K562 (cell line): Measurements from ENCODE around the gene CDC45. TPM values are rescaled to one million over a fixed set of nuclear protein-coding genes. Genes with fewer than 3 reads are reported as not detected.

Experiments used
- ATAC-seq: fragments of 200-7000 bp; cut with Tn5 transposase; 3 replicates; pipeline ENCODE4 v1.9.1; 2020; ENCODE audit warnings: moderate library complexity
- BruUV-seq: library from RNA; stranded (reverse); fragments of 400-500 nt; replicated peaks from 2 replicates; lab custom pipeline; 2021; lab: Mats Ljungman, UMichigan
- CTCF ChIA-PET: fragments of 300-600 bp; formaldehyde crosslinking; extraction: SDS; loops from one replicate; lab custom pipeline; 2021; ENCODE audit warnings: low intra/inter-chr PET ratio; lab: Yijun Ruan, JAX
- POLR2A ChIA-PET: fragments of 300-600, 350-650 bp; sonication (Branson Sonifier 250); formaldehyde crosslinking; extraction: SDS; loops from one replicate; lab custom pipeline; 2021; ENCODE audit warnings: antibody characterized with exemption, inconsistent platforms; lab: Yijun Ruan, JAX
- DNase-seq, 4 experiments: peaks; one replicate each; pipeline versions ENCODE4 v3.0.0 to v3.0.0-alpha.2; 2011 to 2018; ENCODE audit warnings: low spot score in 3 of 4, mixed read lengths in 3 of 4; ENCODE audit errors: extremely low read depth in 1 of 4
- FAIRE-seq: peaks from 2 replicates; lab custom pipeline; 2011; peaks lifted over from hg19 to GRCh38; lab: Jason Lieb, UNC
- H2AFZ ChIP-seq: 2 replicates; pipeline ENCODE4 v1.6.0; 2011; ENCODE audit warnings: low read depth, low read length, control low read depth, inconsistent platforms
- H3K27ac ChIP-seq: fragments of 200-600 bp; 3 replicates; pipeline ENCODE4 v1.8.0; 2011; ENCODE audit warnings: low read depth, mild to moderate bottlenecking, control low read depth, inconsistent platforms, low read length, moderate library complexity, mixed read lengths; ENCODE audit errors: extremely low read depth
- H3K27me3 ChIP-seq, 2 experiments: fragments of 300-600 bp in 1 of 2; 2 replicates in 1 of 2; 3 replicates in 1 of 2; pipeline versions ENCODE4 v1.6.0 to v1.8.0; 2011; ENCODE audit warnings: inconsistent platforms in 2 of 2, low read length in 2 of 2, mild to moderate bottlenecking in 1 of 2, mixed read lengths in 1 of 2, moderate library complexity in 1 of 2; ENCODE audit not compliant: control insufficient read depth in 2 of 2, insufficient read depth in 2 of 2
- H3K36me3 ChIP-seq: fragments of 300-600 bp; 3 replicates; pipeline ENCODE4 v1.8.0; 2011; ENCODE audit warnings: mild to moderate bottlenecking, low read length, inconsistent platforms; ENCODE audit not compliant: control insufficient read depth, insufficient read depth
- H3K4me1 ChIP-seq, 2 experiments: fragments of 200-600 bp in 1 of 2; replicated peaks in 1 of 2; 2 replicates in 1 of 2; 3 replicates in 1 of 2; pipeline versions ENCODE4 v1.5.1 to v1.8.0; 2011; ENCODE audit warnings: inconsistent platforms in 2 of 2, low read length in 2 of 2, mild to moderate bottlenecking in 1 of 2, mixed read lengths in 1 of 2, moderate library complexity in 1 of 2; ENCODE audit not compliant: control insufficient read depth in 2 of 2, insufficient read depth in 2 of 2
- H3K4me2 ChIP-seq: 2 replicates; pipeline ENCODE4 v1.6.1; 2011; ENCODE audit warnings: low read length, control low read depth, inconsistent platforms, mixed read lengths; ENCODE audit not compliant: insufficient read depth
- H3K4me3 ChIP-seq: fragments of 200-600 bp; sonication (generic), shearing (Covaris generic); 2 replicates; pipeline ENCODE4 v1.5.1; 2016; ENCODE audit warnings: control low read depth, inconsistent platforms
- H3K79me2 ChIP-seq: fragments of 200-600 bp; 3 replicates; pipeline ENCODE4 v1.8.0; 2011; ENCODE audit warnings: low read length, inconsistent platforms; ENCODE audit not compliant: control insufficient read depth, insufficient read depth
- H3K9ac ChIP-seq, 2 experiments: 2 replicates each; pipeline versions ENCODE4 v1.6.0 to v1.6.1; 2011; ENCODE audit warnings: low read depth in 2 of 2, low read length in 2 of 2, control low read depth in 1 of 2, inconsistent platforms in 1 of 2, mild to moderate bottlenecking in 1 of 2, mixed read lengths in 1 of 2; ENCODE audit not compliant: insufficient read depth in 1 of 2
- H3K9me1 ChIP-seq: one replicate; pipeline ENCODE4 v1.6.0; 2011; ENCODE audit warnings: inconsistent platforms, mild to moderate bottlenecking, low read length, moderate library complexity; ENCODE audit not compliant: control insufficient read depth, insufficient read depth
- H3K9me3 ChIP-seq: replicated peaks from 2 replicates; pipeline ENCODE4 v1.5.1; 2011; ENCODE audit warnings: low read depth, low read length, inconsistent platforms; ENCODE audit not compliant: control insufficient read depth, insufficient read depth
- H4K20me1 ChIP-seq: replicated peaks from 2 replicates; pipeline ENCODE4 v1.6.1; 2011; ENCODE audit warnings: low read length, inconsistent platforms, mixed read lengths; ENCODE audit not compliant: control insufficient read depth, insufficient read depth
- CHD7 ChIP-seq: fragments of 200-600 bp; sonication (generic); IDR thresholded peaks from one replicate; pipeline ENCODE4 v1.6.1; 2012; ENCODE audit warnings: mild to moderate bottlenecking, low read depth, low read length, inconsistent platforms
- DLX4 ChIP-seq: fragments of 250-450 bp; sonication (Bioruptor Pico); IDR thresholded peaks from 2 replicates; pipeline ENCODE4 v1.6.1; 2021; ENCODE audit warnings: mild to moderate bottlenecking
- IRF2 ChIP-seq: sonication (generic); formaldehyde crosslinking; IDR thresholded peaks from 2 replicates; pipeline ENCODE4 v1.8.1; 2022; ENCODE audit warnings: mild to moderate bottlenecking, missing genetic modification reagents
- KAT8 ChIP-seq: fragments of 450-650 bp; IDR thresholded peaks from 2 replicates; pipeline ENCODE4 v1.6.1; 2016; ENCODE audit warnings: low read depth, mild to moderate bottlenecking
- KDM5B ChIP-seq: fragments of 200-600 bp; sonication (generic); IDR thresholded peaks from 2 replicates; pipeline ENCODE4 v1.6.1; 2012; ENCODE audit warnings: low read depth, mild to moderate bottlenecking, moderate library complexity, low read length, control low read depth, inconsistent platforms; ENCODE audit not compliant: insufficient replicate concordance
- MCM7 ChIP-seq, 2 experiments: fragments of 450-650 bp; IDR thresholded peaks; 2 replicates each; pipeline ENCODE4 v1.6.1; 2016 to 2018
- POLR2A ChIP-seq: fragments of 450-650 bp; conservative IDR thresholded peaks from 2 replicates; pipeline ENCODE4 v1.6.1; 2016
- RBFOX2 ChIP-seq: fragments of 200-400 bp; formaldehyde crosslinking; IDR thresholded peaks from 2 replicates; pipeline ENCODE4 v1.6.1; 2017; ENCODE audit warnings: low read depth, mild to moderate bottlenecking, low read length, moderate library complexity
- RBM22 ChIP-seq: fragments of 200-400 bp; formaldehyde crosslinking; IDR thresholded peaks from 2 replicates; pipeline ENCODE4 v1.6.1; 2018; ENCODE audit warnings: low read length, low read depth; ENCODE audit not compliant: poor library complexity, severe bottlenecking
- SAFB2 ChIP-seq: fragments of 200-400 bp; formaldehyde crosslinking; IDR thresholded peaks from 2 replicates; pipeline ENCODE4 v1.6.1; 2018; ENCODE audit warnings: borderline replicate concordance, low read length, low read depth, moderate library complexity; ENCODE audit not compliant: severe bottlenecking
- SUPT5H ChIP-seq: fragments of 450-650 bp; IDR thresholded peaks from 2 replicates; pipeline ENCODE4 v1.6.1; 2016
- WHSC1 ChIP-seq: IDR thresholded peaks from one replicate; pipeline ENCODE4 v1.6.1; 2012; ENCODE audit warnings: low read length, control low read depth, inconsistent platforms
- WGBS: fragments of 100-300 bp; shearing (Covaris generic); methylation state at CpG from one replicate; pipeline ENCODE4 v1.1.6; 2016; ENCODE audit warnings: low coverage, mixed read lengths; ENCODE audit not compliant: insufficient coverage; ENCODE audit errors: missing lambda C conversion rate; 5-methylcytosine and 5-hydroxymethylcytosine counted together
- in situ Hi-C: fragments of 300-500 bp; cut with MboI; formaldehyde crosslinking; loops from 4 replicates; pipeline ENCODE4 v1.15.0; 2018; ENCODE audit warnings: inconsistent platforms, mixed read lengths
- intact Hi-C: fragments of 100-400 bp; cut with micrococcal nuclease; formaldehyde crosslinking; loops from 2 replicates; pipeline ENCODE4 v1.14.2; 2022
- polyA plus RNA-seq, 8 experiments: library from polyadenylated mRNA; depleted of rRNA in 4 of 8; stranded (reverse) in 5 of 8; unstranded in 3 of 8; fragments of >200 nt; fragmentation: Nextera tagmentation in 2 of 8; fragmentation: Illumina TruSeq in 1 of 8; extraction: Ambion mirVana in 2 of 8; extraction: Trizol in 1 of 8; gene quantifications; 2 replicates each; pipeline versions ENCODE4 v1.2.1 to v1.2.3, GENCODE V29; 2011 to 2014; ENCODE audit warnings: inconsistent platforms in 1 of 8, missing spikeins in 1 of 8
- total RNA-seq, 7 experiments: library from RNA; depleted of rRNA in 6 of 7; stranded (reverse); fragments of >200 nt in 6 of 7; fragmentation: Illumina TruSeq in 2 of 7; extraction: Trizol in 2 of 7; gene quantifications; 2 replicates each; pipeline versions ENCODE4 v1.2.1 to v1.2.3, GENCODE V29; 2011 to 2021; ENCODE audit warnings: low replicate concordance in 1 of 7

Gene CDC45
- total and polyA plus RNA-seq, 9 of the 15 experiments (the other 6 are each of a cell fraction or from before 2014, with no cell fraction given) = 251 to 580 (median 410) TPM

GRCh38 chr22:19506212-19506611, 26.5 kb downstream of the CDC45 start:
- no peak overlapping the region for H3K27ac ChIP-seq
- H3K4me3 ChIP-seq = no peak overlapping the region
- ATAC-seq = no peak
- no peaks in the 10 kb centered on the region for H3K9me1 ChIP-seq
- intact Hi-C loops = no loop called here
- CTCF ChIA-PET = interaction anchor here (0.6 kb wide), 1 partner anchor 427 kb away, joined by 3 read pairs; no protein-coding TSS in a partner anchor
- H3K9me3 ChIP-seq = no peaks in the 10 kb centered on the region
- H3K4me1 ChIP-seq = peaks cover 0 to 5% of the 10 kb centered on the region in 2 experiments; a peak in 1 of 5 replicates
- no peaks in the 10 kb centered on the region for H3K27me3 ChIP-seq
- peaks cover 99% of the 10 kb centered on the region for H3K36me3 ChIP-seq
- H3K4me2 ChIP-seq = no peak overlapping the region
- DNase-seq = no peak
- POLR2A ChIA-PET = interaction anchor here (0.7 to 6.3 kb wide), 11 partner anchors 7 to 493 kb away, joined by 3 to 46 read pairs (median 9); partner anchors contain the start of genes CDC45 and CLDN5
- no TSS peak for BruUV-seq
- FAIRE-seq = no peak
- H2AFZ ChIP-seq = no peak overlapping the region
- 93% methylated on average over 10 of the region's 10 CpGs for WGBS
- no peaks in the 10 kb centered on the region for H3K79me2 ChIP-seq
- in situ Hi-C loops = loop anchor here (10.0 kb wide), 1 partner anchor 839 kb away; no protein-coding TSS in a partner anchor
- H3K9ac ChIP-seq = peak overlapping the region in 1 of 2 experiments; percentile 30; a peak in 1 of 4 replicates
- H4K20me1 ChIP-seq = peaks cover 10% of the 10 kb centered on the region; the same call in 1 of the 2 replicates
- peak; percentile 64 for TF ChIP-seq CHD7
- peak; percentile 7 for TF ChIP-seq KDM5B
- peak; percentile 9 for TF ChIP-seq RBM22
- TF ChIP-seq SUPT5H = peak; percentile 33
- peak; percentile 53; the same call in 1 of the 2 replicates for TF ChIP-seq RBFOX2
- no peak for TF ChIP-seq MCM7 (IDR thresholded peaks at IDR 0.05)
- TF ChIP-seq SAFB2 = no peak
- 0 out of 2 replicates have a peak, but pooled peaks have one; percentile 1 for TF ChIP-seq IRF2 (CRISPR knock-in tag)
- TF ChIP-seq KAT8 = no peak
- TF ChIP-seq WHSC1 = peak; percentile 86
- TF ChIP-seq POLR2A = peak; percentile 52; the same call in 1 of the 2 replicates
- no peak for TF ChIP-seq DLX4 (CRISPR knock-in tag)
